HFF-Myc (cell line): ENCODE results near the gene TRPM5.

ENCODE experiments used
- DNase-seq: peaks from one replicate; pipeline ENCODE4 v3.0.0-alpha.2; 2011; ENCODE audit warnings: low read depth; ENCODE audit errors: extremely low read depth
- H3K4me3 ChIP-seq: replicated peaks from 2 replicates; pipeline ENCODE4 v1.5.1; 2011; ENCODE audit warnings: low read depth, mild to moderate bottlenecking, control low read depth, low read length
- CTCF ChIP-seq: IDR thresholded peaks from 2 replicates; pipeline ENCODE4 v1.5.1; 2012; ENCODE audit warnings: mild to moderate bottlenecking, low read depth, low read length, control low read depth; ENCODE audit errors: missing control alignments

Gene TRPM5

DNA sequence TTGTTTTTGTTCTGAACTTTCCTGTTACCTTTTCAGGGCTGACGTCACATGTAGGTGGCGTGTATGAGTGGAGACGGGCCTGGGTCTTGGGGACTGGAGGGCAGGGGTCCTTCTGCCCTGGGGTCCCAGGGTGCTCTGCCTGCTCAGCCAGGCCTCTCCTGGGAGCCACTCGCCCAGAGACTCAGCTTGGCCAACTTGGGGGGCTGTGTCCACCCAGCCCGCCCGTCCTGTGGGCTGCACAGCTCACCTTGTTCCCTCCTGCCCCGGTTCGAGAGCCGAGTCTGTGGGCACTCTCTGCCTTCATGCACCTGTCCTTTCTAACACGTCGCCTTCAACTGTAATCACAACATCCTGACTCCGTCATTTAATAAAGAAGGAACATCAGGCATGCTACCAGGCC, 47.3 kb downstream of the TRPM5 start:
- TF ChIP-seq CTCF, result no peak
- H3K4me3 ChIP-seq, result no peak overlapping the region
- no peak for DNase-seq

DNA sequence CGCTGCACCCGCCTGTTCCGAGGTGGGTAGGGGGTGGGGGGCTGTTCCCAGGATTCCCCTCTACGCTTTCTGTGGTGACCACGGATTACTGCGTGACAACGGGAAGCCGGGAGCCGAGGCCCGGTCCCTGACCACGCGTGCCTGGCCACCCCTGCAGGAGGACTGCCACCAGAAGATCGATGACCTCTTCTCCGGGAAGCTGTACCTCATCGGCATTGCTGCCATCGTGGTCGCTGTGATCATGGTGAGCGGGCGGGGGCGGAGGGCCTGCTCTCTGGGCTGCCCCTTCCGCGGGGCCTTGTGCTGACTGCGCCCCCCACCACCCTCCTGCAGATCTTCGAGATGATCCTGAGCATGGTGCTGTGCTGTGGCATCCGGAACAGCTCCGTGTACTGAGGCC, 47.8 kb downstream of the TRPM5 start:
- no peak overlapping the region for H3K4me3 ChIP-seq
- TF ChIP-seq CTCF, result no peak
- DNase-seq, result no peak

GRCh38 chr11:2395856-2396255, 48.5 kb downstream of the TRPM5 start:
- no peak for DNase-seq
- TF ChIP-seq CTCF, result no peak
- H3K4me3 ChIP-seq, result no peak overlapping the region

GRCh38 chr11:2395211-2395730, 49.0 kb downstream of the TRPM5 start:
- H3K4me3 ChIP-seq, result no peak overlapping the region
- no peak for TF ChIP-seq CTCF

DNA sequence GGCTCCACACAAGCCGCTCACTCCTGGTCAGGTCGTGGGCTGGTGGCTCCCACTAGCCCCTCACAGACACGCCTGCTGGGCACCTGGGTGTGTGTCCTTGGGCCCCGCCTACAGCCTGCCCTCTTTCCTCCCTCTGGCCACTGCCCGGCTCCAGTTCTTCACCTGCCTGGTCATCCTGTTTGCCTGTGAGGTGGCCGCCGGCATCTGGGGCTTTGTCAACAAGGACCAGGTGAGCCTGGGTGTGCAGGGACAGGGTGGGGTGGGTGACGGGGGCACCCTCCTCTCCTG, 49.6 kb downstream of the TRPM5 start:
- no peak for TF ChIP-seq CTCF
- no peak overlapping the region for H3K4me3 ChIP-seq
- DNase-seq, result no peak

More at GRCh38 chr11:2395211-2395730, 49.0 kb downstream of the TRPM5 start:
- DNase-seq, result no peak
